AG20443 (cell line): ENCODE results near the gene ZSWIM4.
A peak's percentile ranks its signal among the peaks of the same experiment; 100 is the strongest.

Experiments used
- DNase-seq: peaks from one replicate; pipeline ENCODE4 v3.0.0; 2012; ENCODE audit warnings: low spot score, mixed read lengths

Gene ZSWIM4

GRCh38 chr19:13875824-13876223 is 80.6 kb downstream of the ZSWIM4 start:
- DNase-seq = no peak

DNA sequence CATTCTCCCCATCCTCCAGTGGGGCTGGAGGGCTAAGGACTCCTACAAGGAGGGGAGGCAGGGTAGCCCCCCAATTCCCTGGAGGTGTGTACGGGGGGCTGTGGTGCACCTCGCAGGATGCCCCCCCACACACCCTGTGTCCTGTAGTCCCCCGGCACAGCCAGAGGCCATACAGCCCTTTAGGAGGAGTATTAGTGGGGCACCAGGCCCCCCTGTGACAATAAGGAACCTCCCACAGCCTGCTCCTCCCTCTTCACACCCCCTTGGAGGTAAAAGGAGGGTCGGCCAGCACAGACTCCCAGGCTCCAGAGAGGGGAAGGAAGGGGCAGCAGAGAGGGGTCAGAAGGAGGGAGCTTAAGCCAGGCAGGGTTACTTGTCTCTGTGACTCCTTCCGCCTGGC is 81.6 kb downstream of the ZSWIM4 start, which contains the start of gene NANOS3:
Gene NANOS3 (plus strand): TSS at position 301 of the 400 bp plus-strand sequence. CDS start 115 bp downstream, outside the sequence.
- DNase-seq = no peak

DNA sequence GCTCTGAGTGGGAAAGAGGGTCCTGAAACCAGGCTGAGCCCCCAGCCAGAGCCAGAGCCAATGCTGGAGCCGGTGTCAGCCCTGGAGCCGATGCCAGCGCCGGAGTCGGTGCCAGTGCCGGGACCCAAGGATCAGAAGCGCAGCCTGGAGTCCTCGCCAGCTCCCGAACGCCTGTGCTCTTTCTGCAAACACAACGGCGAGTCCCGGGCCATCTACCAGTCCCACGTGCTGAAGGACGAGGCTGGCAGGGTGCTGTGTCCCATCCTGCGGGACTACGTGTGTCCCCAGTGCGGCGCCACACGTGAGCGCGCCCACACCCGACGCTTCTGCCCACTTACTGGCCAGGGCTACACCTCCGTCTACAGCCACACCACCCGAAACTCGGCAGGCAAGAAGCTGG is 82.1 kb downstream of the ZSWIM4 start:
- DNase-seq = no peak

DNA sequence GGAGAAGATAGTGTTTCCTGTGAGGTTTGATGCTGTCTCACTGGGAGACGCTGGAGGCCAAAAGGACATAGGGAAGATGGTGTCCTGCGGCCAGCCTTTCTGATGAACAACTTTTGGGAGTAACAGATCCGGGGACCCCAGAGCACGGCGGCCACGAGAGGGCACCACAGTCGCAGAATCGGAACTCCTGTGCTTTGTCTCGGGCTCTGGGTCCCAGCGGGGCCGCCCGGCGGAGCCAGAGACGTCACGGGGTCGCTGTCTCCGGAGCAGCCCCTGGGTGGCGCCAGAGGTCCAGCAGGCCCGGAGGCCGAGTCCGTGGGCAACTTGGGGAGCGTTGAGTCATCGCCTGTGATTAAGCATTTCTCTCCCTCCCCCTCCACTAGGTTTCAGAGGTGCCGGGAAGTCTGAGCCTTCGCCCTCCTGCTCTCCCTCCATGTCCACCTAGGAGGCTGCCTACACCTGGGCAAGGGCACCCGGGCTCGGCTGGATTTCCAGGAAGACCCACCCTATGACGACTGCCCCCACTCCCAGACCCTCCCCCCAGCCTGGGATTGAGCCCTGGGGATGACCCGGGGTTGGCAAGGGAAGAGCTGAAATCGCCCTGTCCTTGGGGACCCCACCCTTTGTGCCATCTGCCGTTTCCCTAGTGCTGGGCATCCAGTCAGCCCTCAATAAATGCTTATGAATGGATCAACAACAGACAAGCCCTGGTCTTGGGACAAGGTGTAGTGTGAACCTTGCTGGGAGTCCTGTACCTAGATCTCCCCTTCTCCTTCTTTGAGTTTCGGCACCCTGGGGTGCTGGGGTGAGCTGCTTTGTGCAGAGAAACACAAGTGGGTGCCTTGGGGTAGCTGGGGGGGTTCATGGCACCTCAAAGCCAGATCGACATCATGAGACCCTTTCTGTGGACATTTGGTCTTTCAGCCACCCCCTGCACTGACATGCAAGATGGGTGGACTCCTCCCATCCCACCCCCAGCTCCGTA is 85.1 kb downstream of the ZSWIM4 start:
- peak; percentile 98 for DNase-seq

GRCh38 chr19:13881251-13881691 is 86.0 kb downstream of the ZSWIM4 start:
- DNase-seq = no peak
